Common myeloid progenitor, CD34-positive (primary cell): Measurements from ENCODE around the gene RFFL.

Experiments
- CTCF ChIA-PET: fragments of 350-600 bp; sonication (Branson Sonifier 250); formaldehyde crosslinking; loops from one replicate; lab custom pipeline; 2021; ENCODE audit warnings: antibody characterized with exemption; lab: Charles Lee
- POLR2A ChIA-PET: fragments of 350-600 bp; sonication (Branson Sonifier 250); formaldehyde crosslinking; loops from one replicate; lab custom pipeline; 2021; ENCODE audit warnings: antibody characterized with exemption; lab: Charles Lee
- DNase-seq, 3 donors: peaks; one replicate each; pipeline versions ENCODE4 v3.0.0 to v3.0.0-alpha.2; 2013
- H3K27ac ChIP-seq, 2 experiments: 1 replicate in 1 of 2; 2 replicates in 1 of 2; pipeline ENCODE4 v1.7.0; 2013; ENCODE audit warnings: inconsistent platforms in 2 of 2, low read length in 2 of 2, mild to moderate bottlenecking in 2 of 2, low read depth in 1 of 2, moderate library complexity in 1 of 2; ENCODE audit not compliant: severe bottlenecking in 2 of 2, insufficient read depth in 1 of 2, poor library complexity in 1 of 2
- H3K27me3 ChIP-seq, 5 experiments: replicated peaks in 2 of 5; 1 replicate in 3 of 5; 2 replicates in 2 of 5; pipeline versions ENCODE4 v1.6.1 to v1.7.0; 2013; ENCODE audit warnings: low read length in 4 of 5, mild to moderate bottlenecking in 2 of 5, moderate library complexity in 2 of 5, inconsistent platforms in 1 of 5; ENCODE audit not compliant: insufficient read depth in 5 of 5, control insufficient read depth in 4 of 5
- H3K36me3 ChIP-seq, 4 experiments: 1 replicate in 2 of 4; 2 replicates in 2 of 4; pipeline versions ENCODE4 v1.6.1 to v1.7.0; 2013; ENCODE audit warnings: low read length in 3 of 4, control low read depth in 1 of 4, mild to moderate bottlenecking in 1 of 4; ENCODE audit not compliant: control insufficient read depth in 4 of 4, insufficient read depth in 4 of 4
- H3K4me1 ChIP-seq, 4 experiments: 1 replicate in 3 of 4; 2 replicates in 1 of 4; pipeline versions ENCODE4 v1.6.1 to v1.7.1; 2013; ENCODE audit warnings: low read length in 3 of 4, mild to moderate bottlenecking in 3 of 4, control low read depth in 1 of 4, inconsistent platforms in 1 of 4, moderate library complexity in 1 of 4; ENCODE audit not compliant: control insufficient read depth in 4 of 4, insufficient read depth in 4 of 4; ENCODE audit errors: control extremely low read depth in 1 of 4
- H3K4me3 ChIP-seq, 7 experiments: 1 replicate in 4 of 7; 2 replicates in 3 of 7; pipeline versions ENCODE4 v1.5.1 to v1.7.0; 2013; ENCODE audit warnings: mild to moderate bottlenecking in 7 of 7, low read length in 6 of 7, moderate library complexity in 6 of 7, inconsistent platforms in 2 of 7, low read depth in 2 of 7, control low read depth in 1 of 7; ENCODE audit not compliant: insufficient read depth in 4 of 7, control insufficient read depth in 1 of 7; ENCODE audit errors: extremely low read depth in 1 of 7
- H3K9me3 ChIP-seq, 5 experiments: 1 replicate in 4 of 5; 2 replicates in 1 of 5; pipeline versions ENCODE4 v1.6.1 to v1.7.1; 2013; ENCODE audit warnings: low read length in 4 of 5, mild to moderate bottlenecking in 2 of 5, inconsistent platforms in 1 of 5, low read depth in 1 of 5, moderate library complexity in 1 of 5; ENCODE audit not compliant: control insufficient read depth in 4 of 5, insufficient read depth in 2 of 5; ENCODE audit errors: control extremely low read depth in 1 of 5
- WGBS: methylation state at CpG from one replicate; pipeline ENCODE4 v1.1.5; 2013; ENCODE audit not compliant: insufficient coverage; 5-methylcytosine and 5-hydroxymethylcytosine counted together

Gene RFFL

GRCh38 chr17:35019386-35020179 is 43.9 kb downstream of the RFFL start:
- POLR2A ChIA-PET: no interaction called here

GRCh38 chr17:35018814-35019213 is 44.7 kb downstream of the RFFL start:
- 100% methylated on average over 2 of the region's 2 CpGs for WGBS
- DNase-seq: no peak
- Histone ChIP-seq H3K4me3 (no peak overlapping the region), H3K4me1 (peaks cover 2 to 15% (median 12%) of the 10 kb centered on the region in 4 experiments), H3K9me3 (no peaks in the 10 kb centered on the region), H3K27ac (no peak overlapping the region), H3K27me3 (no peaks in the 10 kb centered on the region), H3K36me3 (peaks cover 16 to 57% (median 39%) of the 10 kb centered on the region in 4 experiments)
- POLR2A ChIA-PET: no interaction called here
- CTCF ChIA-PET: interaction anchor here (0.7 to 4.4 kb wide), 6 partner anchors 10 to 100 kb away, joined by 3 to 19 read pairs (median 4); no protein-coding TSS in a partner anchor

More at GRCh38 chr17:35019386-35020179, 43.9 kb downstream of the RFFL start:
- 90% methylated on average over 3 of the region's 6 CpGs for WGBS
- H3K4me1 ChIP-seq: peaks cover 2 to 15% (median 12%) of the 10 kb centered on the region in 4 experiments
- H3K27me3 ChIP-seq: no peaks in the 10 kb centered on the region
- CTCF ChIA-PET: interaction anchor here (0.8 to 4.4 kb wide), 5 partner anchors 9 to 99 kb away, joined by 3 to 19 read pairs (median 4); no protein-coding TSS in a partner anchor
- H3K9me3 ChIP-seq: no peaks in the 10 kb centered on the region
- no peak overlapping the region for H3K4me3 ChIP-seq
- H3K27ac ChIP-seq: no peak overlapping the region
- H3K36me3 ChIP-seq: peaks cover 15 to 49% (median 35%) of the 10 kb centered on the region in 4 experiments
- no peak for DNase-seq

- ChIA-PET POLR2A (interaction anchor here (0.6 kb wide), 1 partner anchor 257 kb away, joined by 3 read pairs; no protein-coding TSS in a partner anchor), CTCF (interaction anchor here (1.1 to 4.4 kb wide), 4 partner anchors 8 to 45 kb away, joined by 3 to 19 read pairs (median 7); no protein-coding TSS in a partner anchor)
- Histone ChIP-seq H3K4me1 (peaks cover 0 to under 1% (median under 1%) of the 10 kb centered on the region in 4 experiments), H3K9me3 (no peaks in the 10 kb centered on the region), H3K4me3 (no peak overlapping the region), H3K27me3 (no peaks in the 10 kb centered on the region), H3K36me3 (peaks cover 16 to 72% (median 43%) of the 10 kb centered on the region in 4 experiments), H3K27ac (no peak overlapping the region)
- DNase-seq: no peak
- 92% methylated on average over 2 of the region's 4 CpGs for WGBS
Measured at GRCh38 chr17:35017021-35017420, 46.5 kb downstream of the RFFL start.

GRCh38 chr17:35016369-35016768 is 47.1 kb downstream of the RFFL start:
- ChIA-PET CTCF (interaction anchor here (1.2 to 4.4 kb wide), 4 partner anchors 8 to 46 kb away, joined by 4 to 19 read pairs (median 7); no protein-coding TSS in a partner anchor), POLR2A (interaction anchor here (0.6 kb wide), 1 partner anchor 258 kb away, joined by 3 read pairs; no protein-coding TSS in a partner anchor)
- DNase-seq: no peak
- WGBS: 98% methylated on average over 4 of the region's 4 CpGs
- H3K27me3 ChIP-seq: no peaks in the 10 kb centered on the region
- no peak overlapping the region for H3K27ac ChIP-seq
- H3K4me1 ChIP-seq: no peaks in the 10 kb centered on the region
- no peak overlapping the region for H3K4me3 ChIP-seq
- peaks cover 22 to 75% (median 49%) of the 10 kb centered on the region in 4 experiments for H3K36me3 ChIP-seq
- no peaks in the 10 kb centered on the region for H3K9me3 ChIP-seq

- Histone ChIP-seq H3K4me1 (no peaks in the 10 kb centered on the region), H3K36me3 (peaks cover 20 to 78% (median 44%) of the 10 kb centered on the region in 4 experiments), H3K27me3 (no peaks in the 10 kb centered on the region), H3K27ac (no peak overlapping the region), H3K9me3 (no peaks in the 10 kb centered on the region), H3K4me3 (no peak overlapping the region)
- 95% methylated on average over 5 of the region's 5 CpGs for WGBS
- CTCF ChIA-PET: interaction anchor here (0.9 to 1.7 kb wide), 2 partner anchors 15 to 23 kb away, joined by 3 to 5 read pairs; no protein-coding TSS in a partner anchor
- no peak for DNase-seq
- POLR2A ChIA-PET: no interaction called here
Measured at GRCh38 chr17:35011671-35012216, 51.8 kb downstream of the RFFL start.

GRCh38 chr17:35010093-35010492 is 53.4 kb downstream of the RFFL start:
- ChIA-PET CTCF (interaction anchor here (0.7 to 3.9 kb wide), 6 partner anchors 8 to 1232 kb away, joined by 3 to 19 read pairs (median 5); partner anchors contain the start of gene RFFL), POLR2A (interaction anchor here (1.2 kb wide), 1 partner anchor 54 kb away, joined by 3 read pairs; no protein-coding TSS in a partner anchor)
- Histone ChIP-seq H3K36me3 (peaks cover 17 to 73% (median 43%) of the 10 kb centered on the region in 4 experiments), H3K27ac (no peak overlapping the region), H3K9me3 (no peaks in the 10 kb centered on the region), H3K27me3 (no peaks in the 10 kb centered on the region), H3K4me3 (no peak overlapping the region), H3K4me1 (no peaks in the 10 kb centered on the region)
- no peak for DNase-seq
- 92% methylated on average over 2 of the region's 3 CpGs for WGBS
